Peyer's patch (tissue), 4 donors: ENCODE data around the gene CERS6.

ENCODE experiments used
- POLR2A ChIP-seq, 2 donors: fragments of 450-650 bp; IDR thresholded peaks; one replicate each; pipeline ENCODE4 v1.5.1; 2017; ENCODE audit warnings: antibody characterized with exemption in 2 of 2, mild to moderate bottlenecking in 2 of 2, moderate library complexity in 2 of 2
- TF ChIP-seq, protein P1 (sequence below), 6 experiments: fragments of 450-650 bp in 4 of 6; fragments of 200-600 bp in 2 of 6; sonication (generic) in 1 of 6; IDR thresholded peaks; one replicate each; pipeline ENCODE4 v1.5.1; 2017 to 2019; ENCODE audit warnings: antibody characterized with exemption in 6 of 6, mild to moderate bottlenecking in 3 of 6, moderate library complexity in 1 of 6

DNA sequence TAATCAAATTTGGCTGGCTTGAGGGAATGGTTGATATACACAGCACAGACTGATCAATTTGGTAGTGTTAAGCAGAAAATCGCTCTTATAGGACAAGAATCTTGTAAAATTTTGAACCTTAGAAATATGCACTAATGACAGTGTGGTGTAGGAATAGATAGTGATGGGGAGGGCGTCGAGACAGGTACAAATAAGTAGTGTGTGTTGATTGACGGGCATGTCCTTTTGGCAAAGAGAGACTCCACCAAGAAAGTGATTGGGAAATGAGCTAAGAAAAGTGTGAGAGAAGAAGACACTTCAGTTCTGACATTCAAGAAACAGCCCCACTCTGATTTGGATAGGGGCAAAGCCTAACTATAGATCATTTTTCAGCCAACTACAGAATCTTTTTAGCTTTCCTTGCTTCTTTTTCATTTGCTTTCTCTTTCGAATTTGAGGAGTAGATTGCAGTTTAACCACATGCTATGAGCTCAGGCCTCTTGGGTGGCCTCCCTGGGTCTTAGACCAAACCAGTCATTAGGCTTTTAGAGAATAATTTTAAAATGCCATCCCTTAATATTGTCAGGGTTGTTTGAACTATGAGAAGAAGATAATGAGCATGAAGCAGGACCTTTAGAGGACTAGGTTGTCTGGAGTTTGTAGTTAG, 127.1 kb downstream of the CERS6 start:
- TF ChIP-seq, protein P1, sequence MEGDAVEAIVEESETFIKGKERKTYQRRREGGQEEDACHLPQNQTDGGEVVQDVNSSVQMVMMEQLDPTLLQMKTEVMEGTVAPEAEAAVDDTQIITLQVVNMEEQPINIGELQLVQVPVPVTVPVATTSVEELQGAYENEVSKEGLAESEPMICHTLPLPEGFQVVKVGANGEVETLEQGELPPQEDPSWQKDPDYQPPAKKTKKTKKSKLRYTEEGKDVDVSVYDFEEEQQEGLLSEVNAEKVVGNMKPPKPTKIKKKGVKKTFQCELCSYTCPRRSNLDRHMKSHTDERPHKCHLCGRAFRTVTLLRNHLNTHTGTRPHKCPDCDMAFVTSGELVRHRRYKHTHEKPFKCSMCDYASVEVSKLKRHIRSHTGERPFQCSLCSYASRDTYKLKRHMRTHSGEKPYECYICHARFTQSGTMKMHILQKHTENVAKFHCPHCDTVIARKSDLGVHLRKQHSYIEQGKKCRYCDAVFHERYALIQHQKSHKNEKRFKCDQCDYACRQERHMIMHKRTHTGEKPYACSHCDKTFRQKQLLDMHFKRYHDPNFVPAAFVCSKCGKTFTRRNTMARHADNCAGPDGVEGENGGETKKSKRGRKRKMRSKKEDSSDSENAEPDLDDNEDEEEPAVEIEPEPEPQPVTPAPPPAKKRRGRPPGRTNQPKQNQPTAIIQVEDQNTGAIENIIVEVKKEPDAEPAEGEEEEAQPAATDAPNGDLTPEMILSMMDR (IDR thresholded peaks at IDR 0.05): no peak
- TF ChIP-seq POLR2A (IDR thresholded peaks at IDR 0.05): no peak
